ENCODE measurements around the gene CBFB.

The CBFB gene

GRCh38 chr16:67011274-67011673 lies 17.7 kb upstream of the CBFB start:
- no peak overlapping the region for H3K4me3 ChIP-seq (ENCODE audit: low read depth, low read length)
- no peak for DNase-seq (ENCODE audit: low read depth)
- TF ChIP-seq CTCF (IDR thresholded peaks at IDR 0.05; ENCODE audit: insufficient read depth, low read depth, low read length, missing control alignments), result no peak

- peak overlapping the region; percentile 51 for H3K4me3 ChIP-seq (ENCODE audit: low read depth, low read length)
- no peak for TF ChIP-seq CTCF (IDR thresholded peaks at IDR 0.05; ENCODE audit: insufficient read depth, low read depth, low read length, missing control alignments)
- no peak for DNase-seq (ENCODE audit: low read depth)
These were observed 15.6 kb upstream of the CBFB start for GRCh38 chr16:67013233-67013822.

GRCh38 chr16:67013823-67014633 lies 14.9 kb upstream of the CBFB start:
- DNase-seq (ENCODE audit: low read depth), result peak; percentile 68
- peak overlapping the region; percentile 51 for H3K4me3 ChIP-seq (ENCODE audit: low read depth, low read length)
- TF ChIP-seq CTCF (IDR thresholded peaks at IDR 0.05; ENCODE audit: insufficient read depth, low read depth, low read length, missing control alignments), result peak; percentile 33

GRCh38 chr16:67014634-67015312 lies 14.2 kb upstream of the CBFB start:
- no peak for DNase-seq (ENCODE audit: low read depth)
- TF ChIP-seq CTCF (IDR thresholded peaks at IDR 0.05; ENCODE audit: insufficient read depth, low read depth, low read length, missing control alignments), result no peak
- no peak overlapping the region for H3K4me3 ChIP-seq (ENCODE audit: low read depth, low read length)

- no peak overlapping the region for H3K4me3 ChIP-seq (ENCODE audit: low read depth, low read length)
- DNase-seq (ENCODE audit: low read depth), result no peak
- no peak for TF ChIP-seq CTCF (IDR thresholded peaks at IDR 0.05; ENCODE audit: insufficient read depth, low read depth, low read length, missing control alignments)
These were observed 13.6 kb upstream of the CBFB start for GRCh38 chr16:67015313-67015731.

- no peak overlapping the region for H3K4me3 ChIP-seq (ENCODE audit: low read depth, low read length)
- DNase-seq (ENCODE audit: low read depth), result no peak
- no peak for TF ChIP-seq CTCF (IDR thresholded peaks at IDR 0.05; ENCODE audit: insufficient read depth, low read depth, low read length, missing control alignments)
These were observed 12.8 kb upstream of the CBFB start for GRCh38 chr16:67016143-67016542.

All from GM12865 (cell line).